ENCODE measurements around the gene PLAC8. TPM values are rescaled to one million over a fixed set of nuclear protein-coding genes. Genes with fewer than 3 reads are reported as not detected.

Gene PLAC8
- total and polyA plus RNA-seq, 2 donors (not counting 1 experiment from before 2014, with no cell fraction given): 125 to 499 TPM

DNA sequence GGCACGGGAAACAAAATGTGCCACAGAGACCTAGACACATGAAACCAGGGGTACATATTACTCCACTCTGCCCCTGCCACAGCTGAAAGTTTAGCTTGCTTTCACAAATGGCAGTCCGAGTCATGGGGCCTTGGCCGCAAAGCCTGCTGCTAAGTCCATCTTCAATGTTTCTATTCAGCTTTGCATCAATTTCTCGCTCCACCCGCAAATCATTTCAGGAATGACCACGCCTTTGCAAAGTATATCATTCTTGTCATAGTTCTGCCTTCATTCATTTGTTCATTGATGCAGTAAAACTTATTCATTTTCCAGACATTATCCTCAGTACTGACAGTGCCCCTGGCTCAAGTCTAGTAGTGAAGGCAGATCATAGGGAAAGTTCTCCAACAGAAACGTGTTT is 9.5 kb downstream of the PLAC8 start:
- DNase-seq (no peak), ATAC-seq (ENCODE audit: low read depth) (no peak)
- Mint-ChIP-seq H3K27me3 (no peaks in the 10 kb centered on the region), H3K27ac (peak overlapping the region; percentile 75), H3K4me1 (peaks cover 58% of the 10 kb centered on the region), H3K4me3 (no peak overlapping the region), H3K9me3 (ENCODE audit: insufficient read depth) (no peaks in the 10 kb centered on the region)
- no peaks in the 10 kb centered on the region for H3K27me3 ChIP-seq (replicated peaks in 1 of 4; ENCODE audit: control extremely low read depth in 1 of 4, control insufficient read depth in 3 of 4, insufficient read depth in 4 of 4, low read length in 3 of 4)
- 96% methylated on average over 6 of the region's 7 CpGs for WGBS (ENCODE audit: insufficient coverage)
- peaks cover 98% of the 10 kb centered on the region for H3K79me2 ChIP-seq (ENCODE audit: control insufficient read depth, insufficient read depth, low read length)
- peaks cover 0 to 1% (median 0%) of the 10 kb centered on the region in 3 donors for H3K9me3 ChIP-seq (ENCODE audit: control extremely low read depth in 1 of 3, control insufficient read depth in 2 of 3, insufficient read depth in 1 of 3, low read length in 2 of 3)
- CTCF ChIA-PET: interaction anchor here (0.6 to 1.5 kb wide), 4 partner anchors 31 to 147 kb away, joined by 3 read pairs; no protein-coding TSS in a partner anchor
- peaks cover 35 to 43% of the 10 kb centered on the region in 2 donors for H3K4me1 ChIP-seq (ENCODE audit: control insufficient read depth in 2 of 2, insufficient read depth in 2 of 2, low read length in 2 of 2)
- TF ChIP-seq, protein P1, sequence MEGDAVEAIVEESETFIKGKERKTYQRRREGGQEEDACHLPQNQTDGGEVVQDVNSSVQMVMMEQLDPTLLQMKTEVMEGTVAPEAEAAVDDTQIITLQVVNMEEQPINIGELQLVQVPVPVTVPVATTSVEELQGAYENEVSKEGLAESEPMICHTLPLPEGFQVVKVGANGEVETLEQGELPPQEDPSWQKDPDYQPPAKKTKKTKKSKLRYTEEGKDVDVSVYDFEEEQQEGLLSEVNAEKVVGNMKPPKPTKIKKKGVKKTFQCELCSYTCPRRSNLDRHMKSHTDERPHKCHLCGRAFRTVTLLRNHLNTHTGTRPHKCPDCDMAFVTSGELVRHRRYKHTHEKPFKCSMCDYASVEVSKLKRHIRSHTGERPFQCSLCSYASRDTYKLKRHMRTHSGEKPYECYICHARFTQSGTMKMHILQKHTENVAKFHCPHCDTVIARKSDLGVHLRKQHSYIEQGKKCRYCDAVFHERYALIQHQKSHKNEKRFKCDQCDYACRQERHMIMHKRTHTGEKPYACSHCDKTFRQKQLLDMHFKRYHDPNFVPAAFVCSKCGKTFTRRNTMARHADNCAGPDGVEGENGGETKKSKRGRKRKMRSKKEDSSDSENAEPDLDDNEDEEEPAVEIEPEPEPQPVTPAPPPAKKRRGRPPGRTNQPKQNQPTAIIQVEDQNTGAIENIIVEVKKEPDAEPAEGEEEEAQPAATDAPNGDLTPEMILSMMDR (IDR thresholded peaks at IDR 0.05): no peak
- TF ChIP-seq EZH2 (IDR thresholded peaks at IDR 0.05; ENCODE audit: borderline replicate concordance, insufficient read depth, low read depth, low read length, poor library complexity, severe bottlenecking): no peak
- H3K36me3 ChIP-seq (replicated peaks in 1 of 2; ENCODE audit: control extremely low read depth in 1 of 2, control insufficient read depth in 1 of 2, extremely low read depth in 1 of 2, insufficient read depth in 2 of 2, low read length in 1 of 2): peaks cover 3 to 83% of the 10 kb centered on the region in 2 experiments
- H3K9ac ChIP-seq (ENCODE audit: low read length): no peak overlapping the region
- H3K4me2 ChIP-seq (replicated peaks; ENCODE audit: low read depth, low read length, poor library complexity, severe bottlenecking): no peak overlapping the region
- no peak overlapping the region for H3K4me3 ChIP-seq (ENCODE audit: control extremely low read depth in 1 of 5, extremely low read depth in 1 of 5, insufficient read depth in 1 of 5, low read depth in 2 of 5, low read length in 4 of 5)
- intact Hi-C loops (cut with micrococcal nuclease): no loop called here
- POLR2A ChIA-PET: no interaction called here
- H4K20me1 ChIP-seq (ENCODE audit: control insufficient read depth, insufficient read depth, low read length, poor library complexity, severe bottlenecking): peaks cover 65% of the 10 kb centered on the region
- H2AFZ ChIP-seq (ENCODE audit: insufficient read depth, low read depth, low read length, poor library complexity, severe bottlenecking): no peak overlapping the region
- H3K27ac ChIP-seq (ENCODE audit: low read length in 2 of 2): peak overlapping the region in 1 of 2 donors; percentile 56

DNA sequence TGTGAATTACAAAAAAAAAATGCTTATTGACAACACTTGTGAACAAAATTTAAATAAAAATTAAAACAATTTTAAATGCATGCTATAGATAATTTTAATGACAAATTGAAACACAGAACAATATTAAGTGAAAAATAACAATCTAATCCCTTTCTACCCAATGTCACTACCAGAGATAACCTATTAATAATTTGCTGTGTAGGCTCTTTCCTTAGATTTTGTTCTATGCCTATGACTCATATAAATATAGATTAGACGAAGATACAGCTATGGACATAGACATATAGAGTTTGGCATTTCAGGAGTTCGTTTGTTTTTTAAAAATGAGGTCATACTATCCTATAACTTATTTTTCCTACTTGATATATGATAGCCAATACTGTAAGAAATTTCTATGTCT is 18.1 kb downstream of the PLAC8 start:
- Mint-ChIP-seq H3K9me3 (ENCODE audit: insufficient read depth) (no peaks in the 10 kb centered on the region), H3K27me3 (no peaks in the 10 kb centered on the region), H3K4me3 (no peak overlapping the region), H3K27ac (peak overlapping the region; percentile 46), H3K4me1 (peaks cover 31% of the 10 kb centered on the region)
- Histone ChIP-seq H3K4me1 (ENCODE audit: control insufficient read depth in 2 of 2, insufficient read depth in 2 of 2, low read length in 2 of 2) (peaks cover 5 to 14% of the 10 kb centered on the region in 2 donors), H3K9me3 (ENCODE audit: control extremely low read depth in 1 of 3, control insufficient read depth in 2 of 3, insufficient read depth in 1 of 3, low read length in 2 of 3) (no peaks in the 10 kb centered on the region), H2AFZ (ENCODE audit: insufficient read depth, low read depth, low read length, poor library complexity, severe bottlenecking) (no peak overlapping the region), H3K36me3 (replicated peaks in 1 of 2; ENCODE audit: control extremely low read depth in 1 of 2, control insufficient read depth in 1 of 2, extremely low read depth in 1 of 2, insufficient read depth in 2 of 2, low read length in 1 of 2) (peaks cover 12 to 100% of the 10 kb centered on the region in 2 experiments), H3K9ac (ENCODE audit: low read length) (no peak overlapping the region), H3K4me3 (ENCODE audit: control extremely low read depth in 1 of 5, extremely low read depth in 1 of 5, insufficient read depth in 1 of 5, low read depth in 2 of 5, low read length in 4 of 5) (no peak overlapping the region), H3K4me2 (replicated peaks; ENCODE audit: low read depth, low read length, poor library complexity, severe bottlenecking) (no peak overlapping the region), H3K79me2 (ENCODE audit: control insufficient read depth, insufficient read depth, low read length) (peaks cover 71% of the 10 kb centered on the region), H4K20me1 (ENCODE audit: control insufficient read depth, insufficient read depth, low read length, poor library complexity, severe bottlenecking) (peaks cover 75% of the 10 kb centered on the region), H3K27ac (ENCODE audit: low read length in 2 of 2) (peak overlapping the region in 1 of 2 donors; percentile 23), H3K27me3 (replicated peaks in 1 of 4; ENCODE audit: control extremely low read depth in 1 of 4, control insufficient read depth in 3 of 4, insufficient read depth in 4 of 4, low read length in 3 of 4) (no peaks in the 10 kb centered on the region)
- no peak for DNase-seq
- intact Hi-C loops (cut with micrococcal nuclease): no loop called here
- no CpG with 5 or more reads among the region's 2 CpGs for WGBS (ENCODE audit: insufficient coverage)
- CTCF ChIA-PET: interaction anchor here (0.6 to 3.5 kb wide), 7 partner anchors 12 to 184 kb away, joined by 4 to 32 read pairs (median 6); no protein-coding TSS in a partner anchor
- TF ChIP-seq EZH2 (IDR thresholded peaks at IDR 0.05; ENCODE audit: borderline replicate concordance, insufficient read depth, low read depth, low read length, poor library complexity, severe bottlenecking): no peak
- TF ChIP-seq, protein P1 (IDR thresholded peaks at IDR 0.05): no peak
- POLR2A ChIA-PET: no interaction called here
- no peak for ATAC-seq (ENCODE audit: low read depth)
